GM12801 (cell line): Measurements from ENCODE around the gene TMEM72.

ENCODE experiments used
- CTCF ChIP-seq: IDR thresholded peaks from one replicate; pipeline ENCODE4 v1.5.1; 2011; ENCODE audit warnings: control low read depth; ENCODE audit not compliant: insufficient read length; ENCODE audit errors: extremely low read depth

The TMEM72 gene

GRCh38 chr10:44870031-44870430 lies 41.1 kb upstream of the TMEM72 start:
- no peak for TF ChIP-seq CTCF

GRCh38 chr10:44873160-44873559 lies 38.0 kb upstream of the TMEM72 start:
- no peak for TF ChIP-seq CTCF

GRCh38 chr10:44874166-44874565 lies 37.0 kb upstream of the TMEM72 start:
- no peak for TF ChIP-seq CTCF

- no peak for TF ChIP-seq CTCF
Observed at GRCh38 chr10:44878706-44879530, 32.2 kb upstream of the TMEM72 start.

- no peak for TF ChIP-seq CTCF
Observed at GRCh38 chr10:44879531-44879899, 31.6 kb upstream of the TMEM72 start.

GRCh38 chr10:44880090-44880715 lies 30.9 kb upstream of the TMEM72 start:
- no peak for TF ChIP-seq CTCF

- no peak for TF ChIP-seq CTCF
Observed at GRCh38 chr10:44881649-44882048, 29.5 kb upstream of the TMEM72 start.
